Psoas muscle (tissue), 8 donors: Measurements from ENCODE around the gene SOCS1. TPM values are rescaled to one million over a fixed set of nuclear protein-coding genes. Genes with fewer than 3 reads are reported as not detected.

ENCODE experiments used
- ATAC-seq, 4 donors: fragments of 200-7000 bp; cut with Tn5 transposase; one replicate each; pipeline ENCODE4 v1.9.1; 2020; ENCODE audit warnings: moderate library complexity in 3 of 4, mild to moderate bottlenecking in 2 of 4
- DNase-seq, 2 donors: peaks; one replicate each; pipeline ENCODE4 v3.0.0-alpha.2; 2020
- H3K27ac ChIP-seq: fragments of 200-600 bp; one replicate; pipeline ENCODE4 v1.8.0; 2022
- H3K27me3 ChIP-seq, 3 donors: fragments of 200-600 bp in 1 of 3; one replicate each; pipeline versions ENCODE4 v1.6.1 to v1.8.0; 2013 to 2022; ENCODE audit warnings: low read length in 2 of 3, mild to moderate bottlenecking in 2 of 3, moderate library complexity in 1 of 3; ENCODE audit not compliant: insufficient read depth in 3 of 3
- H3K36me3 ChIP-seq, 2 donors: fragments of 200-600 bp in 1 of 2; one replicate each; pipeline versions ENCODE4 v1.6.1 to v1.8.0; 2013 to 2022; ENCODE audit warnings: low read depth in 1 of 2, mild to moderate bottlenecking in 1 of 2, moderate library complexity in 1 of 2; ENCODE audit not compliant: insufficient read depth in 1 of 2
- H3K4me1 ChIP-seq: fragments of 200-600 bp; one replicate; pipeline ENCODE4 v1.8.0; 2022
- H3K4me3 ChIP-seq: fragments of 200-600 bp; one replicate; pipeline ENCODE4 v1.8.0; 2022; ENCODE audit warnings: mild to moderate bottlenecking
- H3K9me3 ChIP-seq: fragments of 200-600 bp; one replicate; pipeline ENCODE4 v1.8.0; 2022
- WGBS, 3 donors: extraction: QIAGEN DNeasy Blood & Tissue Kit; methylation state at CpG; one replicate each; pipeline versions ENCODE4 v1.1.6 to v1.1.7; 2013; 5-methylcytosine and 5-hydroxymethylcytosine counted together
- intact Hi-C, 2 donors: fragments of 100-400 bp; cut with DNase I; formaldehyde crosslinking; loops; one replicate each; pipeline versions ENCODE4 v1.11.0 to v1.14.2; 2022
- polyA plus RNA-seq, 3 donors: library from polyadenylated mRNA; stranded (reverse); fragments of 200-250 nt; gene quantifications; one replicate each; pipeline ENCODE4 v1.2.3, GENCODE V29; 2013
- total RNA-seq, 4 donors: library from RNA; stranded (reverse); fragmentation: NEBNext Ultra II Directional in 2 of 4; extraction: Animal tissue kit (Norgen Biotek cat#: 25700) in 2 of 4; gene quantifications; one replicate each; pipeline versions ENCODE4 v1.2.1 to v1.2.4, GENCODE V29; 2021 to 2023
- TF ChIP-seq, protein P1 (sequence below): fragments of 200-600 bp; IDR thresholded peaks from one replicate; pipeline ENCODE4 v1.8.0; 2022; ENCODE audit warnings: antibody characterized with exemption
- donor health status: healthy with polysubstance abuse.
- donor health status: DM: no; HTN: no; CAD: no; lungs with moderate emphysema.
- donor health status: Bipolar disorder and iron deficiency.
- donor health status: healthy.
- donor health status: DM: yes; HTN: yes; CAD: no.
- donor health status: DM: no; HTN: no; CAD: no.
- donor health status: DM: no; HTN: no; CAD: no.
- donor health status: DM: yes; HTN: yes; CAD: no.

Gene SOCS1
- total and polyA plus RNA-seq, 7 donors: 0.44 to 12.6 (median 2.1) TPM

GRCh38 chr16:11232302-11232851 is 23.6 kb downstream of the SOCS1 start:
- no peaks in the 10 kb centered on the region for H3K36me3 ChIP-seq
- no peak for DNase-seq
- H3K4me1 ChIP-seq: no peaks in the 10 kb centered on the region
- H3K27ac ChIP-seq: no peak overlapping the region
- H3K27me3 ChIP-seq: no peaks in the 10 kb centered on the region
- no peaks in the 10 kb centered on the region for H3K9me3 ChIP-seq
- 82 to 100% (median 96%) methylated on average over 1 to 2 of the region's 3 CpGs for WGBS, 3 donors
- TF ChIP-seq, protein P1, sequence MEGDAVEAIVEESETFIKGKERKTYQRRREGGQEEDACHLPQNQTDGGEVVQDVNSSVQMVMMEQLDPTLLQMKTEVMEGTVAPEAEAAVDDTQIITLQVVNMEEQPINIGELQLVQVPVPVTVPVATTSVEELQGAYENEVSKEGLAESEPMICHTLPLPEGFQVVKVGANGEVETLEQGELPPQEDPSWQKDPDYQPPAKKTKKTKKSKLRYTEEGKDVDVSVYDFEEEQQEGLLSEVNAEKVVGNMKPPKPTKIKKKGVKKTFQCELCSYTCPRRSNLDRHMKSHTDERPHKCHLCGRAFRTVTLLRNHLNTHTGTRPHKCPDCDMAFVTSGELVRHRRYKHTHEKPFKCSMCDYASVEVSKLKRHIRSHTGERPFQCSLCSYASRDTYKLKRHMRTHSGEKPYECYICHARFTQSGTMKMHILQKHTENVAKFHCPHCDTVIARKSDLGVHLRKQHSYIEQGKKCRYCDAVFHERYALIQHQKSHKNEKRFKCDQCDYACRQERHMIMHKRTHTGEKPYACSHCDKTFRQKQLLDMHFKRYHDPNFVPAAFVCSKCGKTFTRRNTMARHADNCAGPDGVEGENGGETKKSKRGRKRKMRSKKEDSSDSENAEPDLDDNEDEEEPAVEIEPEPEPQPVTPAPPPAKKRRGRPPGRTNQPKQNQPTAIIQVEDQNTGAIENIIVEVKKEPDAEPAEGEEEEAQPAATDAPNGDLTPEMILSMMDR: no peak
- intact Hi-C loops: no loop called here
- no peak for ATAC-seq
- no peak overlapping the region for H3K4me3 ChIP-seq

- Histone ChIP-seq H3K27ac (no peak overlapping the region), H3K9me3 (no peaks in the 10 kb centered on the region), H3K4me3 (no peak overlapping the region), H3K4me1 (no peaks in the 10 kb centered on the region), H3K27me3 (no peaks in the 10 kb centered on the region), H3K36me3 (no peaks in the 10 kb centered on the region)
- no peak for ATAC-seq
- intact Hi-C loops: no loop called here
- 73 to 81% (median 76%) methylated on average over 10 of the region's 10 CpGs for WGBS, 3 donors
- DNase-seq: no peak
- TF ChIP-seq, protein P1: no peak
Measured at GRCh38 chr16:11231367-11231970, 24.5 kb downstream of the SOCS1 start.

DNA sequence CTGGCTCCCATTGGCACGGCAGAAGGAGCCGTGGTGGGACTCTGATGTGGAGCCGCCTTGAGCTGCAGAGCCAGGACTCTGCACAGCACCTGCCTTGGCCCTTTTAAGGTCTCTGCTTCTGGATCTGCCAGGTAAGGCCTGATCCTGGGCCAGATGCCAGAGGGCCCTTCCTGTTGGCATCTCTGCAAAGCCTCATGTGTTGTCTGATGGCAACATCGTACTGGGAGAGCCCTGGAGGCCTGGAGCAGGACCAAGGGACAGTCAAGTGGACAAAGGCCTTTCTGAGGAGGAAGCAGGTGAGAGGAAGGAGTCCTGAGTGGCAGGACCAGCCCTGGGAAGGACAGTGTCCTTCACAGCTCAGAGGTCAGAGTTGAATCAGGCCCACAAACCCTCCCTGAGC is 26.1 kb downstream of the SOCS1 start:
- ATAC-seq: peak in 2 of 4 donors; percentile 17 to 32
- TF ChIP-seq, protein P1: no peak
- DNase-seq: no peak
- Histone ChIP-seq H3K4me1 (no peaks in the 10 kb centered on the region), H3K4me3 (no peak overlapping the region), H3K9me3 (no peaks in the 10 kb centered on the region), H3K36me3 (no peaks in the 10 kb centered on the region), H3K27ac (no peak overlapping the region), H3K27me3 (no peaks in the 10 kb centered on the region)
- 69 to 75% (median 74%) methylated on average over 4 of the region's 4 CpGs for WGBS, 3 donors
- intact Hi-C loops: no loop called here

DNA sequence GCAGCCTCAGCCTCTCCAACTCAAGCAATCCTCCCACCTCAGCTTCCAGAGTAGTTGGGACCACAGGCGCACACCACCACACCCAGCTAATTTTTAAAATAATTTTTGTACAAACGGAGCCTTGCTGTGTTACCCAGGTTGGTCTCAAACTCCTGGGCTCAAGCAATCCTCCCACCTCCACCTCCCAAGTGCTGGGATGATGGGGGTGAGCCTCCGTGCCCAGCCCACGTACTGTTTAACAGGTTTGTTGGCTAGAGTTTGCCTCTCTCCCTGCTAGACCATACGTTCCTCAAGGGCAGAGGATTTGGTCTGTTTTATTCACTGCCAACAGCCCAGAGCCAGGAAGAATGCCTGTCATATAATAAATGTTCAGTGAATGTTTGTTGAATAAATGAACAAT is 26.6 kb downstream of the SOCS1 start:
- WGBS, 3 donors: 78 to 85% (median 84%) methylated on average over 5 of the region's 5 CpGs
- DNase-seq (no peak), ATAC-seq (no peak)
- TF ChIP-seq, protein P1: no peak
- H3K27ac ChIP-seq: no peak overlapping the region
- peaks cover 1% of the 10 kb centered on the region for H3K4me1 ChIP-seq
- no peaks in the 10 kb centered on the region for H3K36me3 ChIP-seq
- H3K27me3 ChIP-seq: no peaks in the 10 kb centered on the region
- no peaks in the 10 kb centered on the region for H3K9me3 ChIP-seq
- no peak overlapping the region for H3K4me3 ChIP-seq
- intact Hi-C loops: no loop called here
